Loucy (cell line): Measurements from ENCODE around the gene PDE8A.

ENCODE experiments used
- H2AFZ ChIP-seq: fragments of 200-600 bp; sonication (generic); 2 replicates; pipeline ENCODE4 v1.6.0; 2016; ENCODE audit warnings: antibody characterized with exemption, mild to moderate bottlenecking, low read length, moderate library complexity
- H3F3A ChIP-seq: fragments of 200-600 bp; 2 replicates; pipeline ENCODE4 v1.6.0; 2016; ENCODE audit warnings: antibody characterized with exemption, low read depth, mild to moderate bottlenecking
- H3K27me3 ChIP-seq: fragments of 200-600 bp; sonication (generic); 2 replicates; pipeline ENCODE4 v1.6.1; 2014; ENCODE audit warnings: low read length, mild to moderate bottlenecking; ENCODE audit not compliant: insufficient read depth, poor library complexity, severe bottlenecking
- H3K36me3 ChIP-seq: fragments of 200-600 bp; sonication (generic); 2 replicates; pipeline ENCODE4 v1.6.1; 2016; ENCODE audit warnings: low read length; ENCODE audit not compliant: insufficient read depth
- H3K4me1 ChIP-seq: fragments of 200-600 bp; sonication (generic); 2 replicates; pipeline ENCODE4 v1.5.1; 2014; ENCODE audit warnings: low read length, mild to moderate bottlenecking; ENCODE audit not compliant: insufficient read depth, poor library complexity, severe bottlenecking
- H3K4me2 ChIP-seq: fragments of 200-600 bp; sonication (generic); 2 replicates; pipeline ENCODE4 v1.6.0; 2014; ENCODE audit warnings: antibody characterized with exemption, low read length, low read depth, mild to moderate bottlenecking; ENCODE audit not compliant: poor library complexity, severe bottlenecking
- H3K4me3 ChIP-seq: fragments of 200-600 bp; sonication (generic); 2 replicates; pipeline ENCODE4 v1.5.1; 2014; ENCODE audit warnings: low read length, mild to moderate bottlenecking, mixed read lengths; ENCODE audit not compliant: poor library complexity, severe bottlenecking
- H3K79me2 ChIP-seq: fragments of 200-600 bp; sonication (generic); 2 replicates; pipeline ENCODE4 v1.6.1; 2014; ENCODE audit warnings: low read length; ENCODE audit not compliant: insufficient read depth
- H3K9ac ChIP-seq: fragments of 200-600 bp; sonication (generic); 2 replicates; pipeline ENCODE4 v1.6.0; 2014; ENCODE audit warnings: mild to moderate bottlenecking, low read depth, low read length, moderate library complexity; ENCODE audit not compliant: poor library complexity, severe bottlenecking
- H3K9me2 ChIP-seq: fragments of 200-600 bp; sonication (generic); replicated peaks from 2 replicates; pipeline ENCODE4 v1.6.1; 2016; ENCODE audit warnings: low read depth, low read length, mixed read lengths
- H3K9me3 ChIP-seq: fragments of 200-600 bp; sonication (generic); 2 replicates; pipeline ENCODE4 v1.6.1; 2014; ENCODE audit warnings: mild to moderate bottlenecking, antibody characterized with exemption, low read length, low read depth; ENCODE audit not compliant: insufficient read depth
- H4K20me1 ChIP-seq: fragments of 200-600 bp; sonication (generic); 2 replicates; pipeline ENCODE4 v1.6.0; 2014; ENCODE audit warnings: antibody characterized with exemption, low read length, mild to moderate bottlenecking; ENCODE audit not compliant: insufficient read depth, poor library complexity, severe bottlenecking
- EZH2phosphoT487 ChIP-seq: fragments of 200-600 bp; IDR thresholded peaks from 2 replicates; pipeline ENCODE4 v1.6.1; 2018; ENCODE audit warnings: antibody characterized with exemption, mild to moderate bottlenecking, moderate library complexity, borderline replicate concordance
- TF ChIP-seq, protein P1 (sequence below): fragments of 200-600 bp; sonication (generic); conservative IDR thresholded peaks from 2 replicates; pipeline ENCODE4 v1.5.1; 2014; ENCODE audit warnings: mild to moderate bottlenecking, antibody characterized with exemption, low read length

Gene PDE8A

DNA sequence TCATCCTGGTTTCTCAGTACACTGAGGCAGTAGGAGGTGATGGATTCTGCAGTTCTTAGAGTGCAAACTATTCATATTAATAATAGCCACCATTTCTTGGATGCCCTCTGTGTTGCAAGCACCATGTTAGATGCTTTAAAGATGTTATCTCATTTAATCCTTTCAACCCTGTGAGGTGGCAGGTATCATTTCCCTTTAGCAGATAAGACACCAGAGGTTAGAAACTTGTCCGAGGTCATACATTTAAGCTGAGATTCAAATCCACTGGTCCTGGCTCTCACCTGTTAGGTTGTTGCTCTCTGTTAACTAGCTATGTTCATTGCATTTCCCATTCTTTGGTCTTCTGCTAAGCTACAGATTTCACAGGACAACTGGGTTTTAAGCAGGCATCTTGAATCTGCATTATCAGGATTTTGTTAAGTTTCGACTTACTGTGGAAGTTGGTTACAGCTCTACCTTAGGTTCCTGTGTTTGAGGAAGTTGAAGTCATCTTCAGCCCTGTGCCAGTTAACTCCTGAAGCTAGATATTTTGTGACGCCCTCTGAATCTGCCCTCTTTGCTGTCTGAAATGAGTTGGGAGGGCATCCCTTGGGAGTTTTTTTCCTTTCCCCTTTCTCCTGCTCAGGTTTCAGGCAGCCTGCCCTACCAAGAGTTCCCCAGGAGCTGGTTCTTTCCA is 6.4 kb downstream of the PDE8A start:
- Histone ChIP-seq H3K79me2 (peaks cover 91% of the 10 kb centered on the region), H3K4me3 (peak overlapping the region; percentile 5), H3K4me2 (peak overlapping the region; percentile 41), H3K27me3 (no peaks in the 10 kb centered on the region), H3F3A (0 out of 2 replicates have a peak, but pooled peaks cover 2% of the 10 kb centered on the region), H3K9me2 (no peaks in the 10 kb centered on the region), H2AFZ (no peak overlapping the region), H3K4me1 (peaks cover 49% of the 10 kb centered on the region), H3K9ac (peak overlapping the region; percentile 3), H3K36me3 (no peaks in the 10 kb centered on the region), H3K9me3 (no peaks in the 10 kb centered on the region), H4K20me1 (peaks cover 25% of the 10 kb centered on the region)
- no peak for TF ChIP-seq EZH2phosphoT487
- TF ChIP-seq, protein P1, sequence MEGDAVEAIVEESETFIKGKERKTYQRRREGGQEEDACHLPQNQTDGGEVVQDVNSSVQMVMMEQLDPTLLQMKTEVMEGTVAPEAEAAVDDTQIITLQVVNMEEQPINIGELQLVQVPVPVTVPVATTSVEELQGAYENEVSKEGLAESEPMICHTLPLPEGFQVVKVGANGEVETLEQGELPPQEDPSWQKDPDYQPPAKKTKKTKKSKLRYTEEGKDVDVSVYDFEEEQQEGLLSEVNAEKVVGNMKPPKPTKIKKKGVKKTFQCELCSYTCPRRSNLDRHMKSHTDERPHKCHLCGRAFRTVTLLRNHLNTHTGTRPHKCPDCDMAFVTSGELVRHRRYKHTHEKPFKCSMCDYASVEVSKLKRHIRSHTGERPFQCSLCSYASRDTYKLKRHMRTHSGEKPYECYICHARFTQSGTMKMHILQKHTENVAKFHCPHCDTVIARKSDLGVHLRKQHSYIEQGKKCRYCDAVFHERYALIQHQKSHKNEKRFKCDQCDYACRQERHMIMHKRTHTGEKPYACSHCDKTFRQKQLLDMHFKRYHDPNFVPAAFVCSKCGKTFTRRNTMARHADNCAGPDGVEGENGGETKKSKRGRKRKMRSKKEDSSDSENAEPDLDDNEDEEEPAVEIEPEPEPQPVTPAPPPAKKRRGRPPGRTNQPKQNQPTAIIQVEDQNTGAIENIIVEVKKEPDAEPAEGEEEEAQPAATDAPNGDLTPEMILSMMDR: no peak

DNA sequence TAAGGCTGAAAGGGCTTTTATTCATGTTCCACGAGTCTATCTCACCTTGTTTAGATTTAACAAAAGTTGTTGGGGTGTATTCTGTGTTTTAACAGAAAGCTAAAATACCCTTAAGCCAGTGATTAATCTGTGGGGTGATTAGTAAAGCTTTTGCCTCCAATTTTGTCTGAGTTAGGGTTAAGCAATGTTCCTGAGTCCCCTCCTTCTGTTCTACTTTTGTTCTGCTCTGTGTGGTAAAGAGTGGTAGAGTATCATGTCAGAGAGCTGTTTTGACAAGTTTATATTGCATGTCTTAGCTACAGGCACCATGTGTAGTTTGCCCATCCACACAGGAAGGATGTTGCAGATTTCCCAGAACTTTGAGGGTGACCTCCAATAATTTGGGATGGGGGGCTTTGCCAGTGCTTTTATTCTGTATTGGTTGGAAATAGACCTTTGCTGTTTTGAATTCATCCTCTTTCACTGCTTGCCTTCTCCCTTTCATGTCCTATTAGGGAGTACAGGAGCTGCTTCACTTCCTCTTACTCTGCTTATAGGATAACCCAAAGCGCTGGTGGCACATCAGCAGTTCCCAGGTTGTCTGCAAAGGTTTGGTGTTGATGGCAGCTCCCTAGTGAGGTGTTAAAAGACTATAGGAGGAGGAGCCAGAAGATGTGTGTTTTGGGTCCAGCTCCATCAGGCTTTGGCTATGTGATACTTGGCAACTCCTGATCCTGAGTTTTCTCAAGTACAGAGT is 7.4 kb downstream of the PDE8A start:
- Histone ChIP-seq H3K79me2 (peaks cover 89% of the 10 kb centered on the region), H3K4me1 (peaks cover 43% of the 10 kb centered on the region), H3K4me2 (peak overlapping the region; percentile 41)

DNA sequence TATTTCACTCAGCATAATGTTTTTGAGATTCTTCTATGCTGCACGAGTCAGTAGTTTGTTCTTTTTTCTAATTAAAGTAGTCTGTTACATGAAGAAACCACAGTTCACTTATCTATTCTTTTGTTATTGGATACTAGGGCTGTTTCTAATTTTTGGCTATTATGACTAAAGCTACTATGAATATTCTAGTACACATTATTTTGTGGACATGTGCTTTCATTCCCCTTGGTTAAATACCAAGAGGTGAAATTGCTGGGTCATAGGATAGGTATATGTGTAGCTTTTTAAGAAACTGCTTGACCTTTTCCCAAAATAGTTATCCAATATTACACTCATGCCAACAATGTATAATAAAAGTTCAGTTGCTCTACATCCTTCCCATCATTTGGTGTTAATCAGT is 8.9 kb downstream of the PDE8A start:
- Histone ChIP-seq H3K9ac (no peak overlapping the region), H3K9me3 (no peaks in the 10 kb centered on the region), H2AFZ (no peak overlapping the region), H3K9me2 (no peaks in the 10 kb centered on the region), H3K4me1 (peaks cover 39% of the 10 kb centered on the region), H3F3A (no peaks in the 10 kb centered on the region), H3K4me2 (peak overlapping the region; percentile 5), H4K20me1 (peaks cover 17% of the 10 kb centered on the region), H3K4me3 (no peak overlapping the region), H3K79me2 (peaks cover 91% of the 10 kb centered on the region), H3K36me3 (no peaks in the 10 kb centered on the region), H3K27me3 (no peaks in the 10 kb centered on the region)
- TF ChIP-seq EZH2phosphoT487: no peak
- TF ChIP-seq, protein P1: no peak

More for the DNA sequence above, 7.4 kb downstream of the PDE8A start:
- Histone ChIP-seq H3K27me3 (no peaks in the 10 kb centered on the region), H3K9me2 (no peaks in the 10 kb centered on the region), H3K36me3 (no peaks in the 10 kb centered on the region), H3F3A (no peaks in the 10 kb centered on the region), H4K20me1 (peaks cover 22% of the 10 kb centered on the region), H3K9me3 (no peaks in the 10 kb centered on the region), H3K9ac (peak overlapping the region; percentile 3), H3K4me3 (peak overlapping the region; percentile 5), H2AFZ (no peak overlapping the region)
- TF ChIP-seq, protein P1: no peak
- TF ChIP-seq EZH2phosphoT487: no peak
